HG02623 (cell line): ENCODE data around the gene DQX1.

ENCODE experiments used
- ATAC-seq: cut with Tn5 transposase; IDR thresholded peaks from one replicate; pipeline ENCODE4 v1.9.1; 2021; ENCODE audit warnings: moderate library complexity; ENCODE audit not compliant: unreplicated experiment

The DQX1 gene

GRCh38 chr2:74554820-74555531 is 28.9 kb upstream of the DQX1 start:
- ATAC-seq: peak; percentile 48

DNA sequence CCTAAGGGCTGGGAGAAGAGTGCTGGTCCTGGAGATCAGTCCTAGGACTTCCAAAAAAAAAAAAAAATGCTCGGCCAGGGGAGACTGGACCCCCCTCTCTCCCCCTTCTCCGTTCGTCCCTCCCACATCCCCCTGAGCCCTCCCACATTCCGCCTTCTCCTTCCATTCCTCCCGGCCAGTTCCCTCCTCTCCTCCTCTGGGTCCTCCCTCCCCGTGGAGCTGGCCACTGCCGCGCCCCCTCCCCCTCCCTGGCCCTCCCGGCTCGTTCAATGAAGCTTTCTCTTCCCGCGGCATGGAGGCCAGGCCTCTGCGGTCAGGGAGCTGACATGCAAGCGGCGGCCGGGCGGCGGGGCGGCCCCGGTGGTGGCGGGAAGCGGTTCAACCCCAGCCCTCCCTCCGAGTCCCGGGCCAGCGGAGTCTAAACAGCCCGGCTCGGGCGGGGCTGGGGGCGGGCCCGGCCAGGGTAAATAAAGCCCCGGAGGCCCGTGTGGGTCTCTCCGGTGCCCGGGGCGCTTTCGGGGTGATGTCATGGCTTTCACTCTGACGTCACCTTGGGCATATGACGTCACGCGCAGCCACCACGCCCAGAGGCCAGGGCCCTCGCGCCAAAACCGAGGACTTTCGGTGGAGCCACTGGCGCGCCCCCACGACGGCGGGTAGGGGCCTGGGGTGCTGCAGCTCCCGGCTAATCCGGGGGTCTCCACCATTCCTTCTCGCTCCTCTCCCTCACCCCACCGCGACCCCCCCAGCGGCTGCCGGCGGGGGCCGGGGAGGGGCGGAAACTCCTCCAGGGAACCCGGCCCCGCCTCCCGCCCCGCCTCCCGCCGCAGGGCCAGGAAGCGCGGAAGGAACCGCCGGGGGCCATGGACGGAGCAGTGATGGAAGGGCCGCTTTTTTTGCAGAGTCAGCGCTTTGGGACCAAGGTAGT is 28.1 kb upstream of the DQX1 start, which contains the start of the genes DOK1 and LOXL3:
TSS of gene DOK1 (plus strand) at position 829 of the 928 bp plus-strand sequence. CDS start at position 864, 35 bp downstream.
TSS of gene LOXL3 (minus strand) at position 51 of the 928 bp plus-strand sequence. CDS start 1,308 bp downstream, outside the sequence.
- ATAC-seq: peak; percentile 45

DNA sequence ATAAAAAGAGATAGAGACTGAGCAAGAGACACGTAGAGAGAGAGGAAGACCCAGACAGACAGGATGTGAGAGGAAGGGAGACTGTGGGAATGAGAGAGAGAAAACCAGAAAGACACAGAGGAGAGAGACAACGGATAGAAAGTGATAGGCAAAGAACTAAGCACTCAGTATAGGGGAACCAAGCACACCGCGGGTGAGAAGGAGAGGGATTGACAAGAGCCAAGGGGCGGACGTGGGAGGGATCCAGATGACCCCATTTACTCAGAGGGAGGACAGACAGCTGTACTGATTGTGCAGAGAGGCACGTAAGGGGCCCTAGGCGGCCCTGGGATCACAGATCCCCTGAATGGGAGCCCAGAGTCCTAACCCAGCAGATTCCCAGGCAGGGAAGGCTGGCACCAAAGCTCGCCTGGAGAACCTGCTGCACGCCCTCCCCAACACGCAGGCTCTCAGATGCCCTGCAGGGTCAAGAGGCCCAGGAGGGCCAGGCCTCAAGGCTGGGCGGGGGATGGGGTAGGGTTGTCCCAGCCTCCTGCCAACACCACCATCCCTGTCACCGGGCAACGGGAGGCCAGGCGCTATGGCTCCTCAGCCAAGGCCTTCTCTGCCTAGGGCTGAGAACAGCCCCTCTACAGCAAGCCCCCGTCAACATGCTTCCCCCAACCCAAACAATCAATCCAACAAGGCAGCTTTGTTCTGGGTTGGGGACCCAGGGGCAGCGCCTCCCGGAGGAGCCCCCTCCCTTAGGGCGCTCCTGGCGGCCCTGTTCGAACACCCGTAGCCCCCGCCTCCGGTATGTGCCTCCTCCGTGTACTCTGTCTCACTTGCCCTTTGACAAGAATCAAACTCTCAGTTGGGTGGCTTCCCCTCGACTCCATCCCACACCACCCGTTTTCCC is 27.1 kb upstream of the DQX1 start:
- ATAC-seq: no peak

DNA sequence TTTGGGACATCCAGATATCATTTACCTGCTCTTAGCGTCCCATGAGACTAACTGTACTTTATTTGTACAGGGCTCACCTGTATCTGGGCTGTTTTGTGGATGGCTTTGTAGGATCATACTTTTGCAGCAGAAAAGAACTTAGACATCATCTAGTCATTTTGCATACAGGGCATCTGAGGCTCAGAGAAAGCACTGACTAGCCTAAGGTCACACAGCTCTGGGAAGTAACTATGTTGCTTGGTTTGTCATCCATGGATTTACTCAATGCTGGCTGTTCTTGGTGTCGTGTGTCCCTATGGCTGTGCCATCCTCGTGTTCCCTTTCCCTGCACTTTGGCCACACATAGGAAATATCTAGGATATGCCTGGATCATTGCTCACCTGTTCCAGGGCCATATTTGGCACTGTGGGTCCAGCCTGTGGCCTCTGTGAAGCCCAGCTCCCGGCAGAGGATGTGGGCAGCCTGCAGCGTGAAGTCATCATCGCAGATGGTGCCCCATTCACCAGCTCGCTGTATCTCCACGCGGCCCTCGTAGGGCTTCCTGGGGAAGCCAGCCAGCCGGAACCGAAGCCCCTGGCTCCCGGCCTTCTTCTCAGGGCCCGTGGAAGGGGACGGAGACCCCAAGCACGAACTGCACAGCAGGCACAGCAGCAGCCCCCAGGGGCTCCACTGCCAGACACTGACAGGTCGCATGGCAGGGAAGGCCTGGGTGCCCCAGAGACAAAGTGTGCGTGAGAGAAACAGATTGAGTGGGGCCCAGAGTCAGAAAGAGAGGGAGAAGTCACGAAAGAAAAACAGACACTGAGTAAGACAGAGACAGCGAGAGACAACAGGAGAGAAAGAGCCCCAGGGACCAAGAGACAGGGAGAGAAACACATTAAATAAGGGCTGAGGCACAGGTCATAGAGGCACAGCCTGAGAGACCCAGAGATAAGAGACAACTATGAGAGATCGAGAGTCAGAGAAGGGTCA is 26.2 kb upstream of the DQX1 start:
- ATAC-seq: no peak

DNA sequence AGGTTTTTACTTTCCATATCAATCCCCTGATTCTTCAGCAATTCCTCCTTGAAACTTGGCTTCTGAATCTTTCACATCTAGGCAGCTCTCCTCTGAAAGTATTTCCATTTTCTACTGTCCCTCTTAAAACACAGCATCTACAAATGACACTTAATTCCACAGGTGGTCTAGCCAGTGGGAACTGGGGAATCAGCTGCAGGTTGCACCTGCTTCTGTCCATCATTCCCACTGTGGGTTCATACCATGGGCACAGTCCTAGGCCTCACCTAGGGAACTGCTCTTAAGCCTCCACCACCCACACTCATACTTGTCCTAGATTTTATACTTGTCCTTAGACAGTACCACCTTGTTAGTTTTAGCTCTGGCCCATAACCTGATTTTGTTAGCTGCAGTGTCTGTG is 25.5 kb upstream of the DQX1 start:
- ATAC-seq: no peak

GRCh38 chr2:74550231-74550630 is 24.2 kb upstream of the DQX1 start:
- ATAC-seq: no peak

GRCh38 chr2:74548900-74549826 is 23.1 kb upstream of the DQX1 start:
- no peak for ATAC-seq

- no peak for ATAC-seq
Measured at GRCh38 chr2:74548285-74548899, 22.4 kb upstream of the DQX1 start.

GRCh38 chr2:74546004-74546403 is 20.0 kb upstream of the DQX1 start:
- ATAC-seq: no peak

DNA sequence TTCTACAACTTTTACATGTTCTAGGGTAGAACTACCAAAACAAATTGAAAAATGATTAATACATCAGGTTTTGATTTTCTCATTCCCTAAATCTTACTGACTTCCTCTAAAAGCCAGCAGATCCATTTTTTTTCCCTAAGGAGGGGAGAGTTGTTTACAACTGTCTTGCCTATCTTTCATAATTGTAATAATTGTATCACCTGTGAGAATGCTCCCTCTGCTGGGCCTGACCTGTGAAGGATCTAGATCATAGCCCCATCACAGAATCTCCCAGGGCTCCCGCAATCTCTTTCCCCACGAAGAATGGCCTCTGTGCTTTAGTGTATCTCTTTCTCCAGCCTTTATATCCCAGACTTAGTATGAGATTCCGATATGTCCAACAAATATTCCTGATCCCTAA is 18.6 kb upstream of the DQX1 start:
- ATAC-seq: no peak

- no peak for ATAC-seq
Measured at GRCh38 chr2:74542978-74543377, 16.9 kb upstream of the DQX1 start.

DNA sequence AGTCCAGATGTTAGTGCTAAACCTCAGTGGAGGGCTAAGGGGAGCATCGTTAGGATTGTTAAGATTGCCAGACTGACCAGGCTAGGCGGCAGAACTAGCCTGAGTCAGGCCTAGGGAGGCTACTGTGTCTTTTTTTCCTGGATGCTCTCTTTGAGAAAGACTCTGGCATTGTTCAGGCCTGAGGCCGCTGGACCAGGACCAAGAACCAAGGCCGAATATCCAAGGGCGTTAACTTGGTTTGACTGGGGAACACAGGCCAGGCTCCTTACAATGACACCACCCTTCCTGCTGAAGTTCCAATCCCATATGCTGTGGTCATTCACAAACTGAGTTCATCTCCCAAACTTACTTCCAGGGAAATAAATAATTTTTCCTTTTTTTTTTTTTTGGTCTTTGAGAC is 14.3 kb upstream of the DQX1 start:
- ATAC-seq: no peak

- no peak for ATAC-seq
Measured at GRCh38 chr2:74538881-74539339, 12.9 kb upstream of the DQX1 start.

DNA sequence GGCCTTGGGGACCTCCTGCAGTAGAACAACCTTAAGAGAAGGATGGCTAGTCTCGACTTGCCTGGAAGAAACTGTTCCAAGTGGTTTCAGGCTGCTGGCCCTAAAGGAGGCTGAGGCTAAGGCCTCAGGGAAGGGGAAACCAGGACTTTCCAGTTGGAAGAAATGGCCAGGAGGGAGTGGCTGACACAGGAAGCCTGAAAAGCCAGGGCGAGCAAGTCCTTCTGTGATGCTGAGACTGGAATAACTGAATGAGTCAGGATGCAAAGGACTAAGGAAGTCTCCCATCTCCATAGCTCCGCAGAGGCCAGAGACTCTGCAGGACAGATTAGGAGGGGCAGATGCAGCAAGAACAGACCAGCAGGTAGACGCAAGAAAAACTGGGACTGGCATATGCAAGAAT is 11.1 kb upstream of the DQX1 start:
- no peak for ATAC-seq

DNA sequence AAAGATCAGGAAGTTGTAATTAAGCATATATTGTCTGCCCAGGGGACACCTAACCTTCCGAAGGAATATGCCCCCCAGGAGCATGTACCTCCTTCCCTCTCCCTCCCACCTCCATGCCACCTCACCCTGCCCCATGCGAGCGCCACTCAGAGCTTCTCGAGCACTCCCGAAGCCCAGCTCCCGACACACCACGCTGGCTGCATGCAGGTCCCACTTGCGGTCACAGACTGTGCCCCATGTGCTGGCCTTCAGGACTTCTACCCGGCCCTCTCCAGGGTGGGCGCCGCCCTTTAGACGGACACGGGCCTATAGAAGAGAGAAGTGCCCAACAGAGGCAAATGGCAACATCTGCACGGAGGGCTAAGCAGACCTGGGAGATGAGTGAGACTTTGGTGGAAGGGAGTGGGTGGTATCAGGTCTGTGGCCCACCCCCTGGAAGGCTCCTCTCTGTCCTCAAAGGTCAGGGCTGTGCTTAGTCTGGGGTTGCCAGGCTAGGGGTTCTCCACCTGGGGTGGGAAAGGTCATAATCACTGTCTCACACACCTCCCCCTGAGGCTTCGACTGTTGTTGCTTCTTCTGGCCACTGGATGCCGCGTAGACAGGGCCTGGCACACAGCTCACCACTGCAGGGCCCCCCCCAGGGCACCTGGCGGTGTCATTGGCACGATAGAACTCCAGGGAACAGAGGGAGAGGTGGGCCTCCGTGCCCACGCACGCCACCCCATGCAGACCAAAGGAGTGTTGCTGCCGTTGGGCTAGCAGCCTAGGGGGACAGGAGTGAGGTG is 10.3 kb upstream of the DQX1 start:
- no peak for ATAC-seq

DNA sequence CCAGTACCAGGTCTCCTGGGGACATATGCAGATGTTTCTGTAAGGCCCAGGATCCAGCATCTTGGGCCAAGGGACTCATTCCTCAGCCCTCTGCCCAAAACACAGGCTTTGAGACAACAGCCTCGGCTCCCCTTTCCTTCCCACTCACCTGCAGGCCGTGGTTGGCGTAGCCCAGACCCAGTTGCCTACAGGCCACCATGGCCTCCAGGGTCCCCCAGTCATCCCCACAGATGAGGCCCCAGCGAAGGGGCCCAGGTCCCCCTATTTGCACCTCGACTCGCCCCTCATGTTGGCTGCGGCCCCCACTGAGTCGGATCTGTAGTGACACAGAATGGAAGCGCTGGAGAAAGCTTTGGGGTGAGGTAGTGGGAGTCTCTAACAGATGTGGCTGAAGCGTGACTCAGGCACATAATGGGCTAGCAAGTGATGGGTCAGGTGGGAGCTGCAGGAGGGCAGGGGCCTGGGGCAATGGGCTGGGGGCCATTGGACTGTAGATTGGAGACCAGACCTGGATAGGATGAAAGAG is 9.5 kb upstream of the DQX1 start:
- ATAC-seq: no peak

DNA sequence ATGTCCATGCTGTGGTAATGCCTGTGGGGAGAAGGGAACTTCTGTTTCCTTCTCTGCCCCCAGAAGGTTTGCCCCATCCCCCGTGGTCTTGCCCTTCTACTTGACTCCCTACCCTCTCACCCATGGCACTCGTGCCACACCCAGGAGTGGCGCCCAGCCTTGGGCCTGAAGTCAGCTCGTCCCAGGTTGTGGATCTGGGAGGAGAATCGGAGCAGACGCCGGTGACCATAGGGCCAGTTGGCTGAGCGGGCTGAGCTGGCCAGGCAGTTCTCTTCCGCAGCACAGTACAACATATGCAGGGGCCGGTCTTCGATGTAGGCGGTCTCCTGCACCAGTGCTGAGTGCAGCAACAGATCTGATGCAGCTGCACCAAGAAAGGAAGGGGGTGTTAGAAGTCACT is 8.4 kb upstream of the DQX1 start:
- no peak for ATAC-seq
